OCI-LY7 (cell line): ENCODE data around the gene ZBTB39.

Experiments used
- EZH2phosphoT487 ChIP-seq: fragments of 200-600 bp; sonication (generic); IDR thresholded peaks from 2 replicates; pipeline ENCODE4 v1.6.1; 2018; ENCODE audit warnings: low read depth, borderline replicate concordance, mild to moderate bottlenecking, mixed run types, antibody characterized with exemption, low read length, moderate library complexity, mixed read lengths
- TF ChIP-seq, protein P1 (sequence below): fragments of 200-600 bp; sonication (generic); conservative IDR thresholded peaks from 2 replicates; pipeline ENCODE4 v1.5.1; 2014; ENCODE audit warnings: mild to moderate bottlenecking, antibody characterized with exemption, low read length, moderate library complexity, mixed read lengths

GRCh38 chr12:56998981-56999380 is 7.4 kb downstream of the ZBTB39 start:
- TF ChIP-seq, protein P1, sequence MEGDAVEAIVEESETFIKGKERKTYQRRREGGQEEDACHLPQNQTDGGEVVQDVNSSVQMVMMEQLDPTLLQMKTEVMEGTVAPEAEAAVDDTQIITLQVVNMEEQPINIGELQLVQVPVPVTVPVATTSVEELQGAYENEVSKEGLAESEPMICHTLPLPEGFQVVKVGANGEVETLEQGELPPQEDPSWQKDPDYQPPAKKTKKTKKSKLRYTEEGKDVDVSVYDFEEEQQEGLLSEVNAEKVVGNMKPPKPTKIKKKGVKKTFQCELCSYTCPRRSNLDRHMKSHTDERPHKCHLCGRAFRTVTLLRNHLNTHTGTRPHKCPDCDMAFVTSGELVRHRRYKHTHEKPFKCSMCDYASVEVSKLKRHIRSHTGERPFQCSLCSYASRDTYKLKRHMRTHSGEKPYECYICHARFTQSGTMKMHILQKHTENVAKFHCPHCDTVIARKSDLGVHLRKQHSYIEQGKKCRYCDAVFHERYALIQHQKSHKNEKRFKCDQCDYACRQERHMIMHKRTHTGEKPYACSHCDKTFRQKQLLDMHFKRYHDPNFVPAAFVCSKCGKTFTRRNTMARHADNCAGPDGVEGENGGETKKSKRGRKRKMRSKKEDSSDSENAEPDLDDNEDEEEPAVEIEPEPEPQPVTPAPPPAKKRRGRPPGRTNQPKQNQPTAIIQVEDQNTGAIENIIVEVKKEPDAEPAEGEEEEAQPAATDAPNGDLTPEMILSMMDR: no peak
- TF ChIP-seq EZH2phosphoT487: no peak
